ENCODE data around the gene GSTA1. TPM values are rescaled to one million over a fixed set of nuclear protein-coding genes. Genes with fewer than 3 reads are reported as not detected.
"Not testable (repeated sequence)": the region's sequence is repeated elsewhere in the genome, so short reads cannot be mapped to it uniquely, and the experiment has no call there.

The GSTA1 gene
- total RNA-seq, 2 donors from 2014 or later: not detected

DNA sequence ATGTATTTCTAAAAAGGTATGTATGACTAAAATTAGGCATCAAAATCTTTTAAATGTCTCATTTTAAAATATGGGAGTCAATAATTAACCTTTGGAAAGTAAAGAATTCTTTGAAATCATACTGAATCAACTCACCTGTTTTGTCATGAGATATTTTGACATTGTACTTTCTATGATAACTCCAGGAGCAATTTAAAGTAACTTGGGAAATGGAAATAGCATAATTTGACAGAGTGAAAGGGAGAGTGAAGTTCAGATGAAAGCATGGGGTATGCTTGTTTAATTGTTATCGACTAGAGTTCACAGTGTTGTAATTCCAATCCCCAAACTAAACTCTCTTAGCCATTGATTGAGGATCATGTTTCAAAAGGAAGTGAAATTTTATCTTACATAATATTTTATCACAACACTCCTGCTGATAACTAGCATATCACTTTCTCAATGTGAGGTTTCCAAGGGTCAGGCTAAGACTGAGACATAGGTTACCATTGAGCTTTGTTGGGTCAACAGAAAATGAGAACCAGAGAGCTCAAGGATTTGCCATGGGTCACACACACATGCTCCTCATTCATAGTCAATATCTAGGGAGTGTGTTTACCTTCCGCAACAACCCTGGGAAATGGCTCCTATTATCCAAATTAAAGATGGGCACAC is 2.3 kb downstream of the GSTA1 start:
- H3K27me3 ChIP-seq: no peaks in the 10 kb centered on the region
- H3K9me3 ChIP-seq: no peaks in the 10 kb centered on the region
- no peaks in the 10 kb centered on the region for H3K4me1 ChIP-seq
- H3K36me3 ChIP-seq: no peaks in the 10 kb centered on the region
- no peak overlapping the region for H3K4me3 ChIP-seq
- H3K27ac ChIP-seq: no peak overlapping the region
- DNase-seq (ENCODE audit: low spot score): no peak
- TF ChIP-seq, protein P1, sequence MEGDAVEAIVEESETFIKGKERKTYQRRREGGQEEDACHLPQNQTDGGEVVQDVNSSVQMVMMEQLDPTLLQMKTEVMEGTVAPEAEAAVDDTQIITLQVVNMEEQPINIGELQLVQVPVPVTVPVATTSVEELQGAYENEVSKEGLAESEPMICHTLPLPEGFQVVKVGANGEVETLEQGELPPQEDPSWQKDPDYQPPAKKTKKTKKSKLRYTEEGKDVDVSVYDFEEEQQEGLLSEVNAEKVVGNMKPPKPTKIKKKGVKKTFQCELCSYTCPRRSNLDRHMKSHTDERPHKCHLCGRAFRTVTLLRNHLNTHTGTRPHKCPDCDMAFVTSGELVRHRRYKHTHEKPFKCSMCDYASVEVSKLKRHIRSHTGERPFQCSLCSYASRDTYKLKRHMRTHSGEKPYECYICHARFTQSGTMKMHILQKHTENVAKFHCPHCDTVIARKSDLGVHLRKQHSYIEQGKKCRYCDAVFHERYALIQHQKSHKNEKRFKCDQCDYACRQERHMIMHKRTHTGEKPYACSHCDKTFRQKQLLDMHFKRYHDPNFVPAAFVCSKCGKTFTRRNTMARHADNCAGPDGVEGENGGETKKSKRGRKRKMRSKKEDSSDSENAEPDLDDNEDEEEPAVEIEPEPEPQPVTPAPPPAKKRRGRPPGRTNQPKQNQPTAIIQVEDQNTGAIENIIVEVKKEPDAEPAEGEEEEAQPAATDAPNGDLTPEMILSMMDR (IDR thresholded peaks at IDR 0.05): no peak

DNA sequence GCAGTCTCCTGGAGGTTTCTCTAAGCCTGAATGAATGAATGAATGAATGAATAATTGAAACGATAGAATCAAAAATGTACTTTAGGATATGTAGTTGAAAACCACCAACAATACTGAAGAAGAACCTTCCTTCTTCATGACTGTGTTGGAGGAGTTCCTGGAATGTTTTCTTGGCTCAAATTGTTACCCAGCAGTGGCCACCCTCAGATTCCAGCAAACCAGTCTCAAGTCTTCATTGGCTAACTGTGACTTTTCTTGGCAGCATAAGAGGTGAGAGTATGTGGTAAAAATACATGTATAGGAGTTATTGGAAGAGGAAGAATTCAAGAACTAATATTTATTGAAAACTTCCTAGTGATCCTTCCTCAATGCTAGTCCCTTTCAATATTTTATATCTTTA is 4.3 kb downstream of the GSTA1 start:
- not testable (repeated sequence) for H3K27me3 ChIP-seq; H3K4me3 ChIP-seq; H3K9me3 ChIP-seq; H3K36me3 ChIP-seq; H3K4me1 ChIP-seq; DNase-seq (ENCODE audit: low spot score); H3K27ac ChIP-seq

DNA sequence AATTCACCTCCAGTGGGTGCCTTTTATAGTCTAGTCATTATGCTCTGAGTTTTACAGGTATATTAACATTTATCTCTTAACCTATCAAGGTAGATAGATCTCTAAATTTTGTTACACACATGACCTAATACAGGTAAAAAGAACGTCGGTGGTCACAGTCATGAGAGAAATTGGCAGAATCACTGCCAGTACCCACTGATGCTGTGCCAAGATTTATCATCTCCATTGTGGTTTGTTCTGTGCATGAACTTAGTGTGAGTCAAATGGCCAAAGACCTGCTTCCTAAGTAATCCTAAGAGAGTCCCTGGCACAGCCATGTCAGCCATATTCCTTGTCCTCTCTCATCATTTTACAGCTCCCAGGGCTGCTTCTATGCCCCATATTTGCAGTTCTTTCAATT is 9.2 kb downstream of the GSTA1 start:
- H3K4me1 ChIP-seq; DNase-seq (ENCODE audit: low spot score); H3K36me3 ChIP-seq; H3K27ac ChIP-seq; H3K9me3 ChIP-seq; H3K27me3 ChIP-seq; H3K4me3 ChIP-seq: not testable (repeated sequence)

- TF ChIP-seq, protein P1 (IDR thresholded peaks at IDR 0.05): no peak
- Histone ChIP-seq H3K4me3 (no peak overlapping the region), H3K27ac (no peak overlapping the region), H3K4me1 (no peaks in the 10 kb centered on the region), H3K36me3 (no peaks in the 10 kb centered on the region), H3K27me3 (no peaks in the 10 kb centered on the region), H3K9me3 (no peaks in the 10 kb centered on the region)
- DNase-seq (ENCODE audit: low spot score): no peak
Observed at GRCh38 chr6:52790861-52791260, 12.8 kb downstream of the GSTA1 start.

DNA sequence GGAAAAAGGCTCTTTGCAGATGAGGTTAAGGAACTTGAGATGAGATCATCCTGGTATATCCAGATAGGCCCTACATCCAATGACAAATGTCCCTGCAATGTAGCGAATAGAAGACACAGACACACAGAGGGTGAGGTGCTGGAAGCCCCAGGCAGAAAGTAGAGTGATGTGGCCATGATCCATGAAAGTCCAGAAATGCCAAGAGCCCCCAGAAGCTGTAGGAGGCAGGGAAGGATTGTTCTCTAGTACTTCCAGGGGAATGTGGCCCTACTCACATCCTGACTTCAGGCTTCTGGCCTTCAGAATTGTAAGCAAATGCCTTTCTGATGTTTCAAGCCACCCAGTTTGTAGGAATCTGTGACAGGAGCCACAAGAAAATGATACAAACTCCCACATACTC is 14.0 kb downstream of the GSTA1 start:
- H3K4me3 ChIP-seq; H3K4me1 ChIP-seq; H3K27me3 ChIP-seq; H3K27ac ChIP-seq; H3K36me3 ChIP-seq; DNase-seq (ENCODE audit: low spot score); H3K9me3 ChIP-seq: not testable (repeated sequence)

GRCh38 chr6:52788478-52788877 is 15.1 kb downstream of the GSTA1 start:
- Histone ChIP-seq H3K9me3 (no peaks in the 10 kb centered on the region), H3K4me3 (no peak overlapping the region), H3K36me3 (no peaks in the 10 kb centered on the region), H3K4me1 (no peaks in the 10 kb centered on the region), H3K27me3 (no peaks in the 10 kb centered on the region), H3K27ac (no peak overlapping the region)
- no peak for DNase-seq (ENCODE audit: low spot score)
- TF ChIP-seq, protein P1 (IDR thresholded peaks at IDR 0.05): no peak

- TF ChIP-seq, protein P1 (IDR thresholded peaks at IDR 0.05): no peak
- H3K36me3 ChIP-seq: no peaks in the 10 kb centered on the region
- DNase-seq (ENCODE audit: low spot score): no peak
- H3K4me3 ChIP-seq: no peak overlapping the region
- no peaks in the 10 kb centered on the region for H3K27me3 ChIP-seq
- H3K27ac ChIP-seq: no peak overlapping the region
- H3K9me3 ChIP-seq: no peaks in the 10 kb centered on the region
- no peaks in the 10 kb centered on the region for H3K4me1 ChIP-seq
Observed at GRCh38 chr6:52787917-52788316, 15.7 kb downstream of the GSTA1 start.
